Measurements from ENCODE around the gene IL31. TPM values are rescaled to one million over a fixed set of nuclear protein-coding genes. Genes with fewer than 3 reads are reported as not detected.
A peak's percentile ranks its signal among the peaks of the same experiment; 100 is the strongest.
"Not testable (repeated sequence)": the region's sequence is repeated elsewhere in the genome, so short reads cannot be mapped to it uniquely, and the experiment has no call there.

Gene IL31
- total and polyA plus RNA-seq, 4 experiments from 2014 or later: not detected

DNA sequence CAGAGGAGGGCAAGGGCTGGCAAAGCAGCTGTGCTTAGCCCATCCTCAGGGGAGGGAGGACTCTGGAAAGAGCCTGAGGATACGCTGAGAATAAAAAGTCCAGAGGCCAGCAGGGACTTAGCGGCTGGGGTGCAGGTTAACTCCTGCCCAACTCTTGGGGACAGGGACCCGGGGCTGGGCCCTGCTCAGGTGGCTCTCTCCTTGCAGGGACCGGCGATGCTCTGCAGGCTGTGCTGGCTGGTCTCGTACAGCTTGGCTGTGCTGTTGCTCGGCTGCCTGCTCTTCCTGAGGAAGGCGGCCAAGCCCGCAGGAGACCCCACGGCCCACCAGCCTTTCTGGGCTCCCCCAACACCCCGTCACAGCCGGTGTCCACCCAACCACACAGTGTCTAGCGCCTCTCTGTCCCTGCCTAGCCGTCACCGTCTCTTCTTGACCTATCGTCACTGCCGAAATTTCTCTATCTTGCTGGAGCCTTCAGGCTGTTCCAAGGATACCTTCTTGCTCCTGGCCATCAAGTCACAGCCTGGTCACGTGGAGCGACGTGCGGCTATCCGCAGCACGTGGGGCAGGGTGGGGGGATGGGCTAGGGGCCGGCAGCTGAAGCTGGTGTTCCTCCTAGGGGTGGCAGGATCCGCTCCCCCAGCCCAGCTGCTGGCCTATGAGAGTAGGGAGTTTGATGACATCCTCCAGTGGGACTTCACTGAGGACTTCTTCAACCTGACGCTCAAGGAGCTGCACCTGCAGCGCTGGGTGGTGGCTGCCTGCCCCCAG lies 32.3 kb upstream of the IL31 start:
- H3K27ac ChIP-seq (ENCODE audit: low read depth, low read length): no peak overlapping the region
- CTCF ChIA-PET (ENCODE audit: partially characterized antibody): interaction anchor here (0.8 kb wide), 1 partner anchor 38 kb away, joined by 3 read pairs; no protein-coding TSS in a partner anchor
- peaks cover 12% of the 10 kb centered on the region for H3K36me3 ChIP-seq (ENCODE audit: insufficient read depth, low read length)
- Mint-ChIP-seq H3K27me3 (peaks cover 0 to 4% of the 10 kb centered on the region in 2 donors), H3K4me1 (peaks cover 5 to 20% (median 12%) of the 10 kb centered on the region in 4 donors), H3K36me3 (peaks cover 11 to 24% of the 10 kb centered on the region in 2 donors), H3K4me3 (peak overlapping the region in 2 of 8 donors; percentile 49 to 69), H3K27ac (peak overlapping the region in 4 of 7 donors; percentile 60 to 88 (median 77)), H3K9me3 (no peaks in the 10 kb centered on the region)
- DNase-seq: peak in 1 of 5 donors; percentile 14
- intact Hi-C loops (cut with micrococcal nuclease): no loop called here
- POLR2A ChIA-PET (ENCODE audit: partially characterized antibody): interaction anchor here (1.6 to 2.1 kb wide), 3 partner anchors 19 to 38 kb away, joined by 6 to 13 read pairs (median 7); partner anchors contain the start of gene DIABLO
- H3K4me3 ChIP-seq (ENCODE audit: low read length in 2 of 2): no peak overlapping the region
- H3K27me3 ChIP-seq (ENCODE audit: insufficient read depth, low read length): no peaks in the 10 kb centered on the region
- peaks cover 9% of the 10 kb centered on the region for H3K4me1 ChIP-seq (ENCODE audit: insufficient read depth, low read length)
- no peaks in the 10 kb centered on the region for H3K9me3 ChIP-seq (ENCODE audit: control insufficient read depth in 1 of 2, low read length in 2 of 2)

DNA sequence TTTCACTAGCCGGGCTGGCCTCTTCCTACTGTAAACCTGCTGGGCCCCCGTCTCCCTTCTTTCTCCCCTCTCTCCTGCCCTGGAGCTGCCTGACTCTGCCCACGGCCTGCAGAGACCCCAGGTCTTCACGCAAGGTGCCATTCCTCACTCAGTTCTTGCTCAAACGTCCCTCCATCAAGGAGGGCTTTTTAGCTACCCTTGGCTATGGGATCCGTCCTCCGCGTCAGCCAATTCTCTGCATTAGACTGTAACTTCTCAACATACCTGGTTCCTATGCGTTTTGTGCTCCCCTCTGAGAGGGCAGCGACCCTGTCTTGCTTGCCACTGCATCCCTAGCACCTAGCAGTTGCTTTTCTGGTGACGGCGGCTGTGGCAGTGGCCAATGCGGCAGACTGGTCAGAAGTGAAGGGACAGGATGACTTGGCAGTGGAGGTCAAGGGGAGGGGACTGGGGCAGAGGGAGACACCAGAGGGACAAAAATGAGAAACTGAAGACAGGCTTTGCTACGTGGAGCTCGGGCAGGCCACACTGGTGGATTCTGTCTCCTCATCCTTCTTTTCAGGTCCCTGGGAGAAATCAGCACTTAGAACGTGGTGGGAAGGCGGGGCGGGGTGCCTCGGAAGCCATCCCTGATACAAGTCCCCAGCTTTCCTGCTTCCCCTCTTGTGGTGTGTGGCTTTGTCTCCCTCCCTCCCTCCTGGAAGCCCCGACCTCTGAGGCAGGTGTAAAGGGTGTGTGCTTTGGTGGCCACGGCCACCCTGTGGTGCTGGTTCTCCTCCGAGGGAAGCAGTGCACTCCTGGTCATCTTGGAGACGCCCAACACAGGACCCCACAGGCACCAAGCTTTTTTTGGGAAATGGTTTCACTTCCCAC lies 31.3 kb upstream of the IL31 start:
- Mint-ChIP-seq H3K27me3 (peaks cover 0 to 4% of the 10 kb centered on the region in 2 donors), H3K36me3 (peaks cover 11 to 21% of the 10 kb centered on the region in 2 donors), H3K27ac (peak overlapping the region in 6 of 7 donors; percentile 33 to 82 (median 46)), H3K4me1 (peaks cover 5 to 20% (median 12%) of the 10 kb centered on the region in 4 donors), H3K4me3 (peak overlapping the region; percentile 72 to 94 (median 78)), H3K9me3 (no peaks in the 10 kb centered on the region)
- Histone ChIP-seq H3K9me3 (ENCODE audit: control insufficient read depth in 1 of 2, low read length in 2 of 2) (no peaks in the 10 kb centered on the region), H3K4me1 (ENCODE audit: insufficient read depth, low read length) (peaks cover 9% of the 10 kb centered on the region), H3K27ac (ENCODE audit: low read depth, low read length) (no peak overlapping the region), H3K36me3 (ENCODE audit: insufficient read depth, low read length) (peaks cover 9% of the 10 kb centered on the region), H3K4me3 (ENCODE audit: low read length in 2 of 2) (no peak overlapping the region), H3K27me3 (ENCODE audit: insufficient read depth, low read length) (no peaks in the 10 kb centered on the region)
- POLR2A ChIA-PET (ENCODE audit: partially characterized antibody): interaction anchor here (1.0 to 2.1 kb wide), 4 partner anchors 10 to 322 kb away, joined by 3 to 13 read pairs (median 5); partner anchors contain the start of genes DIABLO, KNTC1 and RSRC2
- CTCF ChIA-PET (ENCODE audit: partially characterized antibody): interaction anchor here (0.8 to 1.1 kb wide), 4 partner anchors 10 to 62 kb away, joined by 3 to 4 read pairs (median 3); no protein-coding TSS in a partner anchor
- intact Hi-C loops (cut with micrococcal nuclease): loop anchor here (2.0 kb wide), 1 partner anchor 62 kb away; the partner anchor contains the start of gene VPS33A
- DNase-seq: peak in 2 of 5 donors; percentile 7

DNA sequence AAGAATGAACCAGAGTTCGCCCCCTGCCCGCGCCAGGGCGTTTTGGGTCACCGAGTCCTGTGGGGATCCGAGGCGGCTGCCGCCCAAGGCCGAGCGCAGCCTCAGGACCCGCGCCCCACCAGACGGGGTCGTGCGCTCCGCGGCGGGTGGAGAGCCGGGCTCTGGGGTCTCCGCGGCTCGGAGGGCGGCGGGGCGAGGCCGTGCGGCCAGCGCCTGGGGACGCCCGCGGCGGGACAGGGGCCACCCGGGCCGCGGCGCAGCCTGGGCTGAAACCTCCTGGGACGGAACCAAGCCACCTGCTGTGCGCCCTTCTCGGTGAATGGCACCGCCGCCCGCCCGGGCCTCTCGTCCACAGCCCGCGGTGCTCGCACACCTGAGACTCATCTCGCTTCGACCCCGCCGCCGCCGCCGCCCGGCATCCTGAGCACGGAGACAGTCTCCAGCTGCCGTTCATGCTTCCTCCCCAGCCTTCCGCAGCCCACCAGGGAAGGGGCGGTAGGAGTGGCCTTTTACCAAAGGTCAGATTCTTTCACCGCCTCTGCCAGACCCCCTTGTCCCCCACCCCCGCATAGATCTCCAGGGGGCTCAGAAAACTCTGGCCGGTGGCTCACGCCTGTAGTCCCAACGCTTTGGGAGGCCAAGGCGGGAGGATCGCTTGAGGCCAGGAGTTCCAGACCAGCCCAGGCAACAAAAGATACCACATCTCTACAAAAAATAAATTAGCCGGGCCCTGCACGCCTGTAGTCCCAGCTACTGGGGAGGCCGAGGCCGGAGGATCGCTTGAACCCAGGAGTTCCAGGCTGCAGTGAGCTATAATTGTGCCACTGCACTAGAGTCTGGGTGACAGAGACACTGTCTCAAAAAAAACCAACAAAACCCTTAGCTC lies 30.4 kb upstream of the IL31 start:
- no peaks in the 10 kb centered on the region for H3K27me3 ChIP-seq (ENCODE audit: insufficient read depth, low read length)
- peaks cover 0 to 8% of the 10 kb centered on the region in 2 donors for H3K27me3 Mint-ChIP-seq
- peak overlapping the region in 1 of 2 donors; percentile 55 for H3K4me3 ChIP-seq (ENCODE audit: low read length in 2 of 2)
- POLR2A ChIA-PET (ENCODE audit: partially characterized antibody): interaction anchor here (1.0 to 2.1 kb wide), 4 partner anchors 9 to 322 kb away, joined by 3 to 13 read pairs (median 4); partner anchors contain the start of genes DIABLO, KNTC1 and RSRC2
- CTCF ChIA-PET (ENCODE audit: partially characterized antibody): interaction anchor here (0.9 to 1.3 kb wide), 4 partner anchors 10 to 63 kb away, joined by 3 to 4 read pairs (median 3); partner anchors contain the start of gene DIABLO
- peak in 2 of 5 donors; percentile 15 to 20 for DNase-seq
- H3K4me1 Mint-ChIP-seq: peaks cover 5 to 20% (median 12%) of the 10 kb centered on the region in 4 donors
- peaks cover 5 to 14% of the 10 kb centered on the region in 2 donors for H3K36me3 Mint-ChIP-seq
- H3K4me1 ChIP-seq (ENCODE audit: insufficient read depth, low read length): peaks cover 9% of the 10 kb centered on the region
- no peaks in the 10 kb centered on the region for H3K9me3 Mint-ChIP-seq
- intact Hi-C loops (cut with micrococcal nuclease): loop anchor here (2.0 kb wide), 1 partner anchor 62 kb away; the partner anchor contains the start of gene VPS33A
- H3K27ac ChIP-seq (ENCODE audit: low read depth, low read length): no peak overlapping the region
- peaks cover 9% of the 10 kb centered on the region for H3K36me3 ChIP-seq (ENCODE audit: insufficient read depth, low read length)
- peak overlapping the region; percentile 61 to 94 (median 78) for H3K4me3 Mint-ChIP-seq
- H3K27ac Mint-ChIP-seq: peak overlapping the region in 5 of 7 donors; percentile 19 to 82 (median 35)
- H3K9me3 ChIP-seq (ENCODE audit: control insufficient read depth in 1 of 2, low read length in 2 of 2): no peaks in the 10 kb centered on the region

DNA sequence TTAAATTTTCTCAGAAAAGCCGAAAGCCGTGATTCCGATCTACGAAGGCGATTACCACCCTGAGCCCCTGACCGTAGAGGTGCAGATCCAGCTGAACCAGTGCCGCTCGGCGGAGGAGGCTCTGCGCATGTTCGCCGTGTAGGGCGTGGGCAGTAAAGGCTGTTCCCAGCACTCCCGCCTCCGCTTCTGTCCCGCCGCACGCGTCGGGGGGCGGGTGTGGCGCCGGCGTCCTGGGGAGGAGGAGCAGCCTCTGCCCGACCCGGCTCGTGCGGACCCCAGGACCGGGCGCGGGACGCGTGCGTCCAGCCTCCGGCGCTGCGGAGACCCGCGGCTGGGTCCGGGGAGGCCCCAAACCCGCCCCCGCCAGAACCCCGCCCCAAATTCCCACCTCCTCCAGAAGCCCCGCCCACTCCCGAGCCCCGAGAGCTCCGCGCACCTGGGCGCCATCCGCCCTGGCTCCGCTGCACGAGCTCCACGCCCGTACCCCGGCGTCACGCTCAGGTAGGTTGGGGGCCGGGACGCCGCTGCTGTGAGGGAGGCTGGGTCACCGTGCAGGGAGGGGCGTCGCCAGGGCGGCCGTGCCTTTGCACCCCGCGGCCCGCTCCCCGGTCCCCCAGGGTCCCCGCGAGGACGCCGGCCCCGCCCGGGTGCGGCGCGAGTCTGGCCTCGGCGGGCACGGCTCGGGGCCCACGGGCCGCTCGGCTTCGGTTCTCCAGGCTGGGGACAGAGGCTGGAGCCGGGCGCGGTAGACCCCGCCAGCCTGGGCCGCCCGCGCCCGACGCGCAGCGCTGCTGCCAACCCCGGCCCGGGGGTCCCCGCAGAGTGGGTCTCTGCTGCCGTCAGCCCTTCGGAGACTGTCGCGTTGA lies 29.5 kb upstream of the IL31 start, which contains the start of gene B3GNT4:
TSS of gene B3GNT4 (plus strand) at position 409 of the 866 bp plus-strand sequence. CDS start 910 bp downstream, outside the sequence.
- peaks cover 8% of the 10 kb centered on the region for H3K36me3 ChIP-seq (ENCODE audit: insufficient read depth, low read length)
- H3K9me3 Mint-ChIP-seq: no peaks in the 10 kb centered on the region
- intact Hi-C loops (cut with micrococcal nuclease): loop anchor here (1.0 to 2.0 kb wide), 2 partner anchors 41 to 63 kb away; partner anchors contain the start of gene VPS33A
- H3K4me1 ChIP-seq (ENCODE audit: insufficient read depth, low read length): peaks cover 9% of the 10 kb centered on the region
- peak within 1 kb of the TSS in 5 of 7 donors; percentile 19 to 82 (median 24) for H3K27ac Mint-ChIP-seq
- H3K4me3 ChIP-seq (ENCODE audit: low read length in 2 of 2): peak within 1 kb of the TSS in 1 of 2 donors; percentile 55
- H3K27me3 ChIP-seq (ENCODE audit: insufficient read depth, low read length): no peaks in the 10 kb centered on the region
- peaks cover 5 to 20% (median 12%) of the 10 kb centered on the region in 4 donors for H3K4me1 Mint-ChIP-seq
- H3K36me3 Mint-ChIP-seq: peaks cover 3 to 12% of the 10 kb centered on the region in 2 donors
- H3K27ac ChIP-seq (ENCODE audit: low read depth, low read length): no peak within 1 kb of the TSS
- peak within 1 kb of the TSS; percentile 80 to 94 (median 84) for H3K4me3 Mint-ChIP-seq
- POLR2A ChIA-PET (ENCODE audit: partially characterized antibody): interaction anchor here (1.0 to 2.1 kb wide), 4 partner anchors 21 to 41 kb away, joined by 5 to 13 read pairs (median 8); partner anchors contain the start of gene DIABLO
- CTCF ChIA-PET (ENCODE audit: partially characterized antibody): interaction anchor here (1.3 kb wide), 1 partner anchor 23 kb away, joined by 3 read pairs; the partner anchor contains the start of gene DIABLO
- no peaks in the 10 kb centered on the region for H3K9me3 ChIP-seq (ENCODE audit: control insufficient read depth in 1 of 2, low read length in 2 of 2)
- H3K27me3 Mint-ChIP-seq: peaks cover 0 to 8% of the 10 kb centered on the region in 2 donors
- peak; percentile 68 to 74 (median 71) for DNase-seq

DNA sequence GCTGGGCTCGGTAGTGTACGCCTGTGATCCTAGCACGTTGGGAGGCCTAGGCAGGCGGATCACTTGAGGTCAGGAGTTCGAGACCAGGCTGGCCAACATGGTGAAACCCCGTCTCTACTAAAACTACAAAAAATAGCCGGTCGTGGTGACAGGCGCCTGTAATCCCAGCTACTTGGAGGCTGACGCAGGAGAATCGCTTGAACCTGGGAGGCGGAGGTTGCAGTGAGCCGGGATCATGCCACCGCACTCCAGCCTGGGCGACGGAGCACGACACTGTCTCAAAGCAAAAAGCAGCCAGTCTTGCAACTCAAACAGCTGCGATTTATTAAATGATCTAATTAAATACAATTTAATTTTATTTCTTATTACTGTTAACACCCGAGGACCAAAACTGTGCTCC lies 28.8 kb upstream of the IL31 start:
- peak overlapping the region in 1 of 2 donors; percentile 55 for H3K4me3 ChIP-seq (ENCODE audit: low read length in 2 of 2)

More for the DNA sequence above, 28.8 kb upstream of the IL31 start:
- Mint-ChIP-seq H3K4me1 (peaks cover 5 to 20% (median 12%) of the 10 kb centered on the region in 4 donors), H3K4me3 (peak overlapping the region; percentile 76 to 86 (median 83)), H3K27me3 (peaks cover 2 to 11% of the 10 kb centered on the region in 2 donors), H3K27ac (peak overlapping the region in 1 of 7 donors; percentile 77)
- not testable (repeated sequence) for H3K9me3 Mint-ChIP-seq; H3K36me3 Mint-ChIP-seq; H3K4me1 ChIP-seq (ENCODE audit: insufficient read depth, low read length); H3K27me3 ChIP-seq (ENCODE audit: insufficient read depth, low read length); H3K9me3 ChIP-seq (ENCODE audit: control insufficient read depth in 1 of 2, low read length in 2 of 2); H3K36me3 ChIP-seq (ENCODE audit: insufficient read depth, low read length); DNase-seq; H3K27ac ChIP-seq (ENCODE audit: low read depth, low read length)
- ChIA-PET CTCF (ENCODE audit: partially characterized antibody) (interaction anchor here (1.3 kb wide), 1 partner anchor 23 kb away, joined by 3 read pairs; the partner anchor contains the start of gene DIABLO), POLR2A (ENCODE audit: partially characterized antibody) (interaction anchor here (1.0 to 1.7 kb wide), 3 partner anchors 22 to 42 kb away, joined by 5 to 10 read pairs (median 6); partner anchors contain the start of gene DIABLO)
- intact Hi-C loops (cut with micrococcal nuclease): loop anchor here (1.0 kb wide), 1 partner anchor 41 kb away; no protein-coding TSS in a partner anchor

Data from CD4-positive, alpha-beta memory T cell (primary cell).